Esophagus squamous epithelium (tissue), 4 donors: ENCODE results near the gene CYP17A1.

Experiments
- CTCF ChIP-seq, 6 experiments: fragments of 450-650 bp in 4 of 6; fragments of 200-600 bp in 2 of 6; sonication (generic) in 2 of 6; IDR thresholded peaks; one replicate each; pipeline ENCODE4 v1.5.1; 2016 to 2019; ENCODE audit warnings: antibody characterized with exemption in 6 of 6, mild to moderate bottlenecking in 4 of 6, moderate library complexity in 4 of 6
- POLR2A ChIP-seq, 4 donors: fragments of 450-650 bp; IDR thresholded peaks; one replicate each; pipeline ENCODE4 v1.6.1; 2017; ENCODE audit warnings: antibody characterized with exemption in 4 of 4, mild to moderate bottlenecking in 4 of 4, moderate library complexity in 3 of 4

DNA sequence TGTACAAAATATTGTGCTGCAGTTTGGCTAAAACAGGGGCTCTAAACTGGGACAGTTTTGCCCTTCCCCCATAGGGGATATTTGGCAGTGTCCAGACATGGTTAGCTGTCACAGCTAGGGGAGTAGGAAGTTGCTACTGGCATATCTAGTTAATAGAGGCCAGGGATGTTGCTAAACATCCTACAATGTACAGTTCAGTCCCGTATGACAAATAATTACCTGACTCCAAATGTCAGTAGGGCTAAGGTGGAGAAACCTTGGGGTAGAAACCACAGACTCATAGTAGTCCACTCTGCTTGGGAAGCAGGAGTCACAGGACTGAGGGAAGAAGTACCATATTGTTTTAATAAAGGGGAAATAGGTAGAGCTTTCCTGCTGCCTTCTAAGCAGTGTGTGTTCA lies 53.6 kb downstream of the CYP17A1 start:
- TF ChIP-seq CTCF (IDR thresholded peaks at IDR 0.05): peak in 1 of 6 experiments; percentile 7
- no peak for TF ChIP-seq POLR2A (IDR thresholded peaks at IDR 0.05)
